ENCODE results near the gene ZNF417.
"Not testable (repeated sequence)": the region's sequence is repeated elsewhere in the genome, so short reads cannot be mapped to it uniquely, and the experiment has no call there.

Gene ZNF417

DNA sequence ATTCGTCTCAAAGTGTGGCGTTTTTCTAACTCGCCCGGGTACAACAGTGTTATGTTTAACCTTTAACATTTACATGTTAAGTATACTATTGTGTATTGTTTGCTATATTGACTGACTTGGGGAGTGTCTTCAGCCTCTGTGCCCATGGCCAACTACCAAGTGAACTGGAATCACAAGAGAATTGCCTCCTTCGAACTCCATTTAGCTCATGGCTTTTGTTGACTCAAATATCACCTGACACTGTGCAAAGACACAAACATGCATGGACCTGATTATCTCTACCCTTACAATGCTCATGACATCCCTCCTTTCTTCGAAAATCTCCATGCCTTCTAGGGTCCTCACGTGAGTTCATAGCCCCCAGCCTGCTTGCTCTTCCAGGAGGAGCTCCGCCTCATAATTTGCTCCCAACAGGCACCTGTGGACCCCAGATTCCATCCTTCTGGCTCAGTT is 28.3 kb downstream of the ZNF417 start:
- in situ Hi-C loops (cut with MboI; ENCODE audit: low sequenced_read_pairs), result no loop called here

- in situ Hi-C loops (cut with MboI; ENCODE audit: low sequenced_read_pairs), result no loop called here
These were observed 29.0 kb downstream of the ZNF417 start for GRCh38 chr19:57887195-57887941.

DNA sequence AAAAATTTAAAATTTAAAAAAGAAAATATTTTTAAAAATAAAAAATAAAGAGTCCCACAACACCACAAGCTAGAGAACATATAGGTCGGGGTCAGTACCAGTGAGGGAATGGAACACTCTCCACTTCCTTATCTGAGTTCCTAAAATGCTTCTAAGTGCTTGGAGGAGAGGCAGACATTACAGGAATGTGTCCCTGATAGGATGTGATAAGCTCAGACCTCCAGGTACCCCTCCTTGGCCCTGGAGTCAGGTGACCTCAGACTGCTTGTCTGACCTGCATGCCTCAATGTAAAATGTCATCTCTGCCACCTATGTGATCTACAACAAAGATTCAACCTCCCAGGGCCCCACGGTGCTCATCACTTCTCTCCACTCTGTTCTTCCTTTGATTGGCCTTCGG is 30.3 kb downstream of the ZNF417 start:
- in situ Hi-C loops (cut with MboI; ENCODE audit: low sequenced_read_pairs), result no loop called here

GRCh38 chr19:57873883-57874799 is 42.3 kb downstream of the ZNF417 start:
- in situ Hi-C loops (cut with MboI; ENCODE audit: low sequenced_read_pairs), result not testable (repeated sequence)

GRCh38 chr19:57872450-57872849 is 43.9 kb downstream of the ZNF417 start:
- in situ Hi-C loops (cut with MboI; ENCODE audit: low sequenced_read_pairs), result no loop called here

- in situ Hi-C loops (cut with MboI; ENCODE audit: low sequenced_read_pairs), result no loop called here
These were observed 46.2 kb downstream of the ZNF417 start for GRCh38 chr19:57870225-57870624.

GRCh38 chr19:57869655-57870054 is 46.7 kb downstream of the ZNF417 start:
- in situ Hi-C loops (cut with MboI; ENCODE audit: low sequenced_read_pairs), result not testable (repeated sequence)

- in situ Hi-C loops (cut with MboI; ENCODE audit: low sequenced_read_pairs), result no loop called here
These were observed 48.4 kb downstream of the ZNF417 start for GRCh38 chr19:57867868-57868492.
